Subcutaneous adipose tissue (tissue), 4 donors: Measurements from ENCODE around the gene SIRPD. TPM values are rescaled to one million over a fixed set of nuclear protein-coding genes. Genes with fewer than 3 reads are reported as not detected.

Experiments used
- total RNA-seq, 4 donors: library from RNA; depleted of rRNA; stranded (reverse); fragments of >200 nt; gene quantifications; one replicate each; pipeline ENCODE4 v1.1.0, GENCODE V29; 2016
- TF ChIP-seq, protein P1 (sequence below): fragments of 450-650 bp; IDR thresholded peaks from one replicate; pipeline ENCODE4 v1.5.1; 2016; ENCODE audit warnings: low read depth, mild to moderate bottlenecking, control low read depth, antibody characterized with exemption, moderate library complexity

The SIRPD gene
- total RNA-seq, 4 donors from 2014 or later: 7.8 TPM; not detected in 3

DNA sequence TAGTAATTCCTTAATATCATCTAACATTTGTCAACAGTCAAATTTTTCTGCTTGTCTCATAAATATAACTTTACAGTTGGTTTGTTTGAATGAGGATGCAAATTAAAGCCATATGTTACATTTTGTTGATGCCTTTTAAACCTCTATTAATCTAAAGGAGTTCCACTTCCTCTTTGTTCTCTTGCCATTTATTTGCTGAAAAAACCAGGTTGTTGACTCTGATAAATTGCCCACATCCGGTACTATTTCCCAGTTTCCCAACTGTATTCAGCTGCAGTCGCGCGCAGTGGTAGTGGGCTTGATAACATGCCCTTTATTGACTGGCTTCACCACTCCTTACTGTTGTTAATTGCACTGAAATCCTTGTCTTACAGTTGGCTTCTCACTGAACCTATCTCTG, 33.5 kb downstream of the SIRPD start:
- TF ChIP-seq, protein P1, sequence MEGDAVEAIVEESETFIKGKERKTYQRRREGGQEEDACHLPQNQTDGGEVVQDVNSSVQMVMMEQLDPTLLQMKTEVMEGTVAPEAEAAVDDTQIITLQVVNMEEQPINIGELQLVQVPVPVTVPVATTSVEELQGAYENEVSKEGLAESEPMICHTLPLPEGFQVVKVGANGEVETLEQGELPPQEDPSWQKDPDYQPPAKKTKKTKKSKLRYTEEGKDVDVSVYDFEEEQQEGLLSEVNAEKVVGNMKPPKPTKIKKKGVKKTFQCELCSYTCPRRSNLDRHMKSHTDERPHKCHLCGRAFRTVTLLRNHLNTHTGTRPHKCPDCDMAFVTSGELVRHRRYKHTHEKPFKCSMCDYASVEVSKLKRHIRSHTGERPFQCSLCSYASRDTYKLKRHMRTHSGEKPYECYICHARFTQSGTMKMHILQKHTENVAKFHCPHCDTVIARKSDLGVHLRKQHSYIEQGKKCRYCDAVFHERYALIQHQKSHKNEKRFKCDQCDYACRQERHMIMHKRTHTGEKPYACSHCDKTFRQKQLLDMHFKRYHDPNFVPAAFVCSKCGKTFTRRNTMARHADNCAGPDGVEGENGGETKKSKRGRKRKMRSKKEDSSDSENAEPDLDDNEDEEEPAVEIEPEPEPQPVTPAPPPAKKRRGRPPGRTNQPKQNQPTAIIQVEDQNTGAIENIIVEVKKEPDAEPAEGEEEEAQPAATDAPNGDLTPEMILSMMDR: no peak

DNA sequence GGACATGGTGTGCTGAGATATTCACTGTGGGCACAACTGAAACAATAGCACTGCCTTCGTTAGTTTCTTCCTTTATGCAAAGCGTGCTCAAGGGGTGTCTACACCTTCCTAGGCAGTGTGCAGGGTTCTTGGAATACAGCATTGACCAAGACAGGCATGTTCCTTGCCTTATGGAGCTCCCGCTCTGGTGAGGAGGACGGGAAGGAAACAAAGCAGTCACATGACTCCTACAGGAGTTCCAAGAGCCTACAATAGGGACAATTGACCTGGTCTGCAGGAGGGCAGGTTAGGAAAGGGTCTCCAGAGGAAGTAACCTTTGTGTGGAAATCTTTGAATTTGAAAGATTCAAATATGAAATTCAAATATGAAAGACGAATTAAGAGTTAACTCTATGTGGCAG, 40.5 kb downstream of the SIRPD start:
- TF ChIP-seq, protein P1: no peak

DNA sequence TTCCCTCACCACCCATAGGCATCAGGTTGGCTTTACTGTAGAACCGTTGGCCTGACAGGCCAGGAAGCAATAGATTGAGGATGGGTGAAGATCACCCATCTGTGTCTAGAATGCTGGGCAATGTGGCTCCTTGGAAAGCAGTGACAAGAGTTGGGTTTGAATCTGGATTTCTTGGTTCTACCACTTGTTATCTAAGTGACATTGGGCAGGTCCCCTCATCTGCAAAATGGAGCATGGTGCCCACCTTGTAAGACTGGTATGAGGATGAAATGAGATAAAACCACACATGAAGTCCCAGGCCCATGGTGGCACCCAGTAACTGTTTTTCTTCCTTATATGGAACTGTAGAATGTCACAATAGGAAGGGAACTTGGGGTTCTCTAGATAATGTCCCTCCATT, 43.7 kb downstream of the SIRPD start:
- TF ChIP-seq, protein P1: no peak

DNA sequence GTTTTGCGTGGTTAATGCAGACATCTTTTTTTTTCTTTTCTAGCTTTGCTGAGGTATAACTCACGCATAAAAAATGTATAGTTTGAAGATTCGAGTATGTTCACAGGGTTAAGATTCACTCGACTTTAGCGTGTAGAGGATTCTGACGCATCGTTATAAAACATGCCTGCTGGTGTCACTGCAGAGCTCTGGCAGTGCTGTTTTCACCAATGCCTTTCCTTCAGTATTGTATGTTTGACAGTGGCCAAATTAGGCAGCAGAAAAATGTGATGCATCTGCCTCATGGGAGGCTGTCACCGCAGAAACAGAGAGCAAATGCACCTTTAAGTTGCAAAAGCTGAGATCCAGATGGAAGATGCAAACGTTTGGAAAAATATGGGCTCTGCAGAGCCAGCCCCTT, 48.3 kb downstream of the SIRPD start:
- TF ChIP-seq, protein P1: no peak

DNA sequence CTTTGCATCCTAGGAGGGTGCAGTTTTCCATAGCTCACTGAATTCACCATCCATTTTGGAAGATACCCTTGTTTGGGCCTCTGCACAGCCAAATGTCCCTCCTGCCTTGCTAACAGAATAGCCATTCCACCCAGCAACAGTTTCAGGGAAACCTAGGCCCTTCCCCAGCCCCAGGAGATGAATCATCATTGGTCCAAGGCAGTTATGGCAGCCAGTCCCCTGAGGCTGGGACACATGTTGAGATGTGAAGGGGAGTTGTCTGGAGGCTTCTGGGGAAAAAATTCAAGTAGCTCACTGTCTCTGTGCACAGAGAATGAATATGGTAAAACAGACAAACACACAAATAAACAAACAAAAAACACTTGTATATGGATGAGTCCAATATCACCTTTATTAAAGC, 48.9 kb downstream of the SIRPD start:
- TF ChIP-seq, protein P1: no peak

DNA sequence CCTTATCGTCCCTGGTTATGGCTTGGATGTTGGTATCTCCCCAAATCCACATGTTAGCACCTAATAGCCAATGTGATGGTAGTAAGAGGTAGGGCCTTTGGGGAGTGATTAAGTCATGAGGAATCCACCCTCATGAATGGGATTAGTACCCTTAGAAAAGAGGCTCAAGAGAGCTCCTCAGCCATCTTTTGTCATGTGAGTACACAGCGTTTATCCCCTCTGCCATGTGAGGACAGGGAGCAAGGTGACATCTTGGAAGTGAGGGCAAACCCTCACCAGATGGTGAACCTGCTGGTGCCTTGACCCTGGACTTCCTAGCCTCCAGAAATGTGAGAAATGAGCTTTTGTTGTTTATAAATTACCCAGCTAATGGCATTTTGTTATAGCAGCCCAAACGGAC, 50.2 kb downstream of the SIRPD start:
- TF ChIP-seq, protein P1: no peak

DNA sequence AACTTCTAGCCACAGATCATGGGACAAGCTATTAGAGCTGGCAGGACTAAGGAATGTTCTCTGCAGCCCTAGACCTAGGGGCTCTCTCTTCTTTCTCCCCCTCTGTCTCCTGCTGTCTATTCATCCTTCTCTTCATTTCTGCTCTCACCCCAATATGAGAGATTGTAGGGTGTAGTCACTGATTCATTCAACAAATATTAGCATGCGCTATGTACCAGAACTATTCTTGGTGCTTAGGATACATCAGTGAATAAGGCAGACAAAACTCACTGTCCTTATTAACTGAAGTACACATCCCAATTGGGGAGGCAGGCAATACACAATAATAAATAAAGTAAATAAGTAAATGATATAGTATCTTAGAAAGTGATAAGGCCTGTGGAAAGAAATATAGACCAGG, 51.6 kb downstream of the SIRPD start:
- TF ChIP-seq, protein P1: no peak
